Dermis microvascular lymphatic vessel endothelial cell (primary cell): Measurements from ENCODE around the gene CORO2A. TPM values are rescaled to one million over a fixed set of nuclear protein-coding genes. Genes with fewer than 3 reads are reported as not detected.
"Not testable (repeated sequence)": the region's sequence is repeated elsewhere in the genome, so short reads cannot be mapped to it uniquely, and the experiment has no call there.

Experiments used
- DNase-seq, 2 donors: peaks; one replicate each; pipeline versions ENCODE4 v3.0.0 to v3.0.0-alpha.2; 2010; ENCODE audit warnings: low read depth in 2 of 2
- total RNA-seq: library from RNA; depleted of rRNA; stranded (reverse); fragments of >200 nt; gene quantifications from 2 replicates; pipeline ENCODE4 v1.2.1, GENCODE V29; 2014

Gene CORO2A
- total RNA-seq, 1 donor from 2014 or later = 0.51 TPM

GRCh38 chr9:98142925-98143481, 49.4 kb downstream of the CORO2A start:
- no peak for DNase-seq

GRCh38 chr9:98142182-98142907, 50.1 kb downstream of the CORO2A start:
- no peak for DNase-seq

- DNase-seq = no peak
These were observed 51.9 kb downstream of the CORO2A start for GRCh38 chr9:98140503-98140902.

GRCh38 chr9:98136489-98136888, 55.9 kb downstream of the CORO2A start:
- DNase-seq = no peak

GRCh38 chr9:98135938-98136337, 56.5 kb downstream of the CORO2A start:
- no peak for DNase-seq

- no peak for DNase-seq
These were observed 56.9 kb downstream of the CORO2A start for GRCh38 chr9:98135558-98135934.

GRCh38 chr9:98134702-98135557, 57.5 kb downstream of the CORO2A start:
- no peak for DNase-seq

- DNase-seq = no peak
These were observed 59.4 kb downstream of the CORO2A start for GRCh38 chr9:98132806-98133631.

- DNase-seq = no peak
These were observed 60.3 kb downstream of the CORO2A start for GRCh38 chr9:98132158-98132557.

- no peak for DNase-seq
These were observed 61.7 kb downstream of the CORO2A start for GRCh38 chr9:98130576-98131228.

GRCh38 chr9:98130060-98130459, 62.4 kb downstream of the CORO2A start:
- not testable (repeated sequence) for DNase-seq

GRCh38 chr9:98129451-98129881, 63.0 kb downstream of the CORO2A start:
- DNase-seq = no peak

- no peak for DNase-seq
These were observed 64.1 kb downstream of the CORO2A start for GRCh38 chr9:98128316-98128715.

GRCh38 chr9:98127226-98127625, 65.2 kb downstream of the CORO2A start:
- no peak for DNase-seq

- no peak for DNase-seq
These were observed 67.6 kb downstream of the CORO2A start for GRCh38 chr9:98124637-98125426.

GRCh38 chr9:98124091-98124490, 68.3 kb downstream of the CORO2A start:
- DNase-seq = not testable (repeated sequence)

GRCh38 chr9:98121058-98121457, 71.4 kb downstream of the CORO2A start:
- peak in 1 of 2 donors; percentile 12 for DNase-seq

GRCh38 chr9:98120476-98120875, 72.0 kb downstream of the CORO2A start:
- DNase-seq = no peak

GRCh38 chr9:98118640-98119601, 73.5 kb downstream of the CORO2A start, which contains the start of gene TRIM14:
TRIM14 (minus strand) TSS chr9:98119222; CDS start chr9:98119188, 34 bp downstream.
- DNase-seq = peak in 1 of 2 donors; percentile 64
